ENCODE data around the gene SLC4A5. TPM values are rescaled to one million over a fixed set of nuclear protein-coding genes. Genes with fewer than 3 reads are reported as not detected.

The SLC4A5 gene
- polyA plus RNA-seq, 1 of the 3 experiments (the other 2 are of a cell fraction) = 0.25 TPM

GRCh38 chr2:74278694-74279093 is 64.5 kb downstream of the SLC4A5 start:
- CTCF ChIA-PET = interaction anchor here (0.9 to 2.2 kb wide), 5 partner anchors 11 to 110 kb away, joined by 4 to 16 read pairs (median 5); no protein-coding TSS in a partner anchor
- no peak overlapping the region for H3K4me3 ChIP-seq (ENCODE audit: low read depth in 2 of 2, low read length in 1 of 2)
- no peak overlapping the region for H3K27ac ChIP-seq (ENCODE audit: low read depth in 2 of 2, low read length in 1 of 2)
- POLR2A ChIA-PET = no interaction called here
- no peaks in the 10 kb centered on the region for H3K27me3 ChIP-seq (ENCODE audit: insufficient read depth)
- no peaks in the 10 kb centered on the region for H3K79me2 ChIP-seq (ENCODE audit: insufficient read depth)
- no peak overlapping the region for H2AFZ ChIP-seq (ENCODE audit: low read depth)
- H3K9me3 ChIP-seq = no peaks in the 10 kb centered on the region
- no peak overlapping the region for H3K9ac ChIP-seq
- H3K36me3 ChIP-seq (replicated peaks in 1 of 2; ENCODE audit: control insufficient read depth in 1 of 2, insufficient read depth in 2 of 2, low read length in 1 of 2) = no peaks in the 10 kb centered on the region
- no peaks in the 10 kb centered on the region for H4K20me1 ChIP-seq (ENCODE audit: insufficient read depth)
- no peaks in the 10 kb centered on the region for H3F3A ChIP-seq (replicated peaks; ENCODE audit: insufficient read depth)
- peaks cover 0 to 13% of the 10 kb centered on the region in 2 experiments; a peak in 2 of 4 replicates for H3K4me1 ChIP-seq (ENCODE audit: control insufficient read depth in 1 of 2, insufficient read depth in 2 of 2, low read depth in 1 of 2, low read length in 1 of 2)
- DNase-seq = no peak
- H3K9me2 ChIP-seq = no peaks in the 10 kb centered on the region
- TF ChIP-seq SMC3 (IDR thresholded peaks at IDR 0.05; ENCODE audit: low read depth, low read length) = no peak
- TF ChIP-seq PBX3 (IDR thresholded peaks at IDR 0.05) = no peak
- TF ChIP-seq EZH2phosphoT487 (IDR thresholded peaks at IDR 0.05; ENCODE audit: borderline replicate concordance, low read depth) = no peak
- no peak for TF ChIP-seq SIN3A (IDR thresholded peaks at IDR 0.05; ENCODE audit: borderline replicate concordance, low read depth, low read length)
- TF ChIP-seq REST (IDR thresholded peaks at IDR 0.05; ENCODE audit: low read depth, low read length) = no peak
- no peak for TF ChIP-seq RXRA (IDR thresholded peaks at IDR 0.05; ENCODE audit: borderline replicate concordance, low read depth)
- TF ChIP-seq FOXJ3 (CRISPR knock-in tag; IDR thresholded peaks at IDR 0.05) = no peak
- no peak for TF ChIP-seq RFX5 (IDR thresholded peaks at IDR 0.05; ENCODE audit: low read length)
- no peak for TF ChIP-seq GATA2 (CRISPR knock-in tag; IDR thresholded peaks at IDR 0.05)
- no peak for TF ChIP-seq ELF1 (IDR thresholded peaks at IDR 0.05)
- no peak for TF ChIP-seq MAX (IDR thresholded peaks at IDR 0.05; ENCODE audit: low read depth)
- no peak for TF ChIP-seq JUND (IDR thresholded peaks at IDR 0.05)
- no peak for TF ChIP-seq YY1 (IDR thresholded peaks at IDR 0.05; ENCODE audit: low read depth)
- TF ChIP-seq RCOR1 (IDR thresholded peaks at IDR 0.05; ENCODE audit: low read length) = no peak
- TF ChIP-seq, protein P1, sequence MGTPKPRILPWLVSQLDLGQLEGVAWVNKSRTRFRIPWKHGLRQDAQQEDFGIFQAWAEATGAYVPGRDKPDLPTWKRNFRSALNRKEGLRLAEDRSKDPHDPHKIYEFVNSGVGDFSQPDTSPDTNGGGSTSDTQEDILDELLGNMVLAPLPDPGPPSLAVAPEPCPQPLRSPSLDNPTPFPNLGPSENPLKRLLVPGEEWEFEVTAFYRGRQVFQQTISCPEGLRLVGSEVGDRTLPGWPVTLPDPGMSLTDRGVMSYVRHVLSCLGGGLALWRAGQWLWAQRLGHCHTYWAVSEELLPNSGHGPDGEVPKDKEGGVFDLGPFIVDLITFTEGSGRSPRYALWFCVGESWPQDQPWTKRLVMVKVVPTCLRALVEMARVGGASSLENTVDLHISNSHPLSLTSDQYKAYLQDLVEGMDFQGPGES (IDR thresholded peaks at IDR 0.05; ENCODE audit: low read depth, low read length) = no peak
- no peak for TF ChIP-seq FOXM1 (IDR thresholded peaks at IDR 0.05; ENCODE audit: low read depth)
- TF ChIP-seq, protein P2, sequence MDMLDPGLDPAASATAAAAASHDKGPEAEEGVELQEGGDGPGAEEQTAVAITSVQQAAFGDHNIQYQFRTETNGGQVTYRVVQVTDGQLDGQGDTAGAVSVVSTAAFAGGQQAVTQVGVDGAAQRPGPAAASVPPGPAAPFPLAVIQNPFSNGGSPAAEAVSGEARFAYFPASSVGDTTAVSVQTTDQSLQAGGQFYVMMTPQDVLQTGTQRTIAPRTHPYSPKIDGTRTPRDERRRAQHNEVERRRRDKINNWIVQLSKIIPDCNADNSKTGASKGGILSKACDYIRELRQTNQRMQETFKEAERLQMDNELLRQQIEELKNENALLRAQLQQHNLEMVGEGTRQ (IDR thresholded peaks at IDR 0.05; ENCODE audit: borderline replicate concordance, low read depth, low read length) = no peak
- whole genome bisulfite sequencing (ENCODE audit: low lambda C conversion rate) = 49% methylated on average over 4 of the region's 4 CpGs
- H3K4me2 ChIP-seq = no peak overlapping the region
